Measurements from ENCODE around the gene SLC12A7.

DNA sequence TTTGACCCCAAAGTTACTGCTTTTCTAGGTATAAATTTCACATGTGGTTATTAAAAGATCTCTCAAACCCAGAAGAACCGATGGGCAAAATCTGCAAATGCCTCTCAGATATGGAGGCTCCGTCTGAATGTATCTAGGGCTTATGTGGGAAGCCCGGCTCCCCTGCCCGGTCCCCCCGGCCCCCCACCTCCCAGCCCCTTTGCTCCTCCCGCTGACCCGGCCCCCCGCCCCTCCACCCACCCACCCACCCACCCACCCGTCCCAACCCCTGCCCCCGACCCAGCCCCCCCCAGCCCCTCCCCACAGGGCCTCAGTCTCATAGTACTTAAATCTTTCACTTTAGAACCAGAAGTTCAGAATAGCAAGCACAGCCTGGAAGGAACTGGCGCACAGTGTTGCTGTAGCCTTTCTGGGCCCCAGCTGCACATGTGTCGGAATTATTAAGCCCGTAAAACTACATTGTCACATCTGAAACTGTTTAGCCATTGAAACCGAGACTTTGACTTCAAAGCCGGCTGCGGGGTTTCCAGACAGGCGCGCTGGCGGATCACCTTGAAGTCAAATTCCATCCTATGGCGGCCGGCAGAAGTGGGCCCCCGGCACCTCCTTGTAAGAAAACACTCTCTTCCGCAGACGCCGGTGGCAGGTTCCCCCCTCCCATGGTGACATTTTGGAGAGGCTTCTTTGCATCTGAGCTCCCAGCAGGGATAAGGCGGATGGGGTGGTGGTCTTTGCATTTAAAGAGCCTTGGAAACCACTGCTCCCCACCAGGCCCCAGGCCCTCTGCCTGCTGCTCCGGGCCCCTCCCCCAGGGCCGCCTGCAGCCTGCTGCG lies 90.5 kb downstream of the SLC12A7 start:
- TF ChIP-seq CTCF (IDR thresholded peaks at IDR 0.05) (no peak), POLR2AphosphoS5 (IDR thresholded peaks at IDR 0.05) (no peak), POLR2A (IDR thresholded peaks at IDR 0.05) (no peak)

Measured in suprapubic skin (tissue), 4 donors.